Measurements from ENCODE around the gene TAF7L. TPM values are rescaled to one million over a fixed set of nuclear protein-coding genes. Genes with fewer than 3 reads are reported as not detected.

Gene TAF7L
- total RNA-seq, 4 donors from 2014 or later, result 0.44 TPM; not detected in 3

GRCh38 chrX:101262590-101262989, 28.5 kb downstream of the TAF7L start:
- Histone ChIP-seq H3K4me1 (no peaks in the 10 kb centered on the region), H3K4me3 (no peak overlapping the region), H3K9me3 (no peaks in the 10 kb centered on the region), H3K27ac (no peak overlapping the region), H3K36me3 (no peaks in the 10 kb centered on the region), H3K27me3 (no peaks in the 10 kb centered on the region)
- 93 to 100% methylated on average over 1 to 4 of the region's 4 CpGs for WGBS, 2 donors
- DNase-seq, result no peak
- TF ChIP-seq POLR2A (IDR thresholded peaks at IDR 0.05), result no peak
- no peak for TF ChIP-seq CTCF (IDR thresholded peaks at IDR 0.05)
- intact Hi-C loops (cut with DNase I), result no loop called here

- Histone ChIP-seq H3K9me3 (no peaks in the 10 kb centered on the region), H3K4me3 (no peak overlapping the region), H3K36me3 (no peaks in the 10 kb centered on the region), H3K4me1 (no peaks in the 10 kb centered on the region), H3K27ac (no peak overlapping the region), H3K27me3 (no peaks in the 10 kb centered on the region)
- 30 to 87% methylated on average over 2 to 3 of the region's 4 CpGs for WGBS, 2 donors
- intact Hi-C loops (cut with DNase I), result no loop called here
- no peak for DNase-seq
- peak in 1 of 6 experiments; percentile 34 for TF ChIP-seq CTCF (IDR thresholded peaks at IDR 0.05)
- TF ChIP-seq POLR2A (IDR thresholded peaks at IDR 0.05), result no peak
These were observed 30.7 kb downstream of the TAF7L start for GRCh38 chrX:101260435-101260834.

- TF ChIP-seq POLR2A (IDR thresholded peaks at IDR 0.05) (no peak), CTCF (IDR thresholded peaks at IDR 0.05) (no peak)
- no peak for DNase-seq
- H3K4me3 ChIP-seq, result no peak overlapping the region
- intact Hi-C loops (cut with DNase I), result no loop called here
- no peaks in the 10 kb centered on the region for H3K4me1 ChIP-seq
- no peak overlapping the region for H3K27ac ChIP-seq
- 91% methylated on average over 8 of the region's 11 CpGs; no CpG with 5 or more reads in 1 of the 2 donors for WGBS, 2 donors
- no peaks in the 10 kb centered on the region for H3K36me3 ChIP-seq
- H3K27me3 ChIP-seq, result no peaks in the 10 kb centered on the region
- H3K9me3 ChIP-seq, result no peaks in the 10 kb centered on the region
These were observed 32.9 kb downstream of the TAF7L start for GRCh38 chrX:101258259-101258581.

- intact Hi-C loops (cut with DNase I), result no loop called here
- no peak overlapping the region for H3K27ac ChIP-seq
- H3K36me3 ChIP-seq, result no peaks in the 10 kb centered on the region
- H3K9me3 ChIP-seq, result no peaks in the 10 kb centered on the region
- DNase-seq, result no peak
- TF ChIP-seq POLR2A (IDR thresholded peaks at IDR 0.05), result no peak
- TF ChIP-seq CTCF (IDR thresholded peaks at IDR 0.05), result no peak
- H3K4me1 ChIP-seq, result no peaks in the 10 kb centered on the region
- H3K27me3 ChIP-seq, result no peaks in the 10 kb centered on the region
- no peak overlapping the region for H3K4me3 ChIP-seq
- 62 to 73% methylated on average over 3 of the region's 4 CpGs for WGBS, 2 donors
These were observed 33.5 kb downstream of the TAF7L start for GRCh38 chrX:101257448-101258258.

GRCh38 chrX:101252634-101253033, 38.5 kb downstream of the TAF7L start:
- no peak for TF ChIP-seq POLR2A (IDR thresholded peaks at IDR 0.05)
- TF ChIP-seq CTCF (IDR thresholded peaks at IDR 0.05), result no peak
- intact Hi-C loops (cut with DNase I), result no loop called here

More at GRCh38 chrX:101252634-101253033, 38.5 kb downstream of the TAF7L start:
- Histone ChIP-seq H3K4me3 (no peak overlapping the region), H3K4me1 (no peaks in the 10 kb centered on the region), H3K36me3 (no peaks in the 10 kb centered on the region), H3K27me3 (no peaks in the 10 kb centered on the region), H3K27ac (no peak overlapping the region), H3K9me3 (no peaks in the 10 kb centered on the region)
- 80% methylated on average over 1 of the region's 2 CpGs; no CpG with 5 or more reads in 1 of the 2 donors for WGBS, 2 donors
- no peak for DNase-seq

All from esophagus squamous epithelium (tissue), 5 donors.